NCI-H2227 treated with DMSO at 0.1 percent for 48 hours (cell line): Measurements from ENCODE around the gene CD247.

Experiments
- DNase-seq: peaks from one replicate; lab custom pipeline; 2025; lab: John Stamatoyannopoulos, UW

Gene CD247

DNA sequence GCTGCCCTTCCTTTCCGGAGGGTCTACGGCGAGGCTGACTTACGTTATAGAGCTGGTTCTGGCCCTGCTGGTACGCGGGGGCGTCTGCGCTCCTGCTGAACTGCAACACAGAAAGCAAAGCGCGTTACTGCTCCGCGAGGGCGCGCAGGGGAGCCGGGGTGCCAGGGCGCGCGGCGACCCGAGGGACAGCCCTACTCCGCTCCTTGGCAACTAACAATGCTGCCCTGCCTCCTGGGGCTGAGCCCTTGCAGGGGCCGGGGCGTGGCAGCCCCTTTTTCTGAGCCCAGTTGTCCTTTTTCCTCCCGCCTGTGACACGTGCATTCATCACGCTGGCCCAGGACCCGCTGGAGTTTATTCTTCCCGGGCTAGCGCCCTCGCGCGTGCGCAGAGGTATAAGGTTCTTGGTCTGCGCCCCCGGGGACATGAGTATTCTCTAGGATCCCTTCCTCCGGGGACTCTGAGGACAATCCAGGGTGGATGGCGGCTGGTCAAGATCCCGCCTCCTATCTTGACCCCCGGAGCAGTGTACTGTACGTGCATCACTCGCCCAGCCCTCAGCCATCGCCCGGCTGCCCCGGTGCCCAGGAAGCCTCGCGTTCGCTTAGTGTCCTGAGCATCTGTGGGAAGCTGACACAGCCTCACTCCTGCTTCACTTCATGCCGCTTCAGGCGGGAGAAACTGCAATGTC lies 78.9 kb downstream of the CD247 start:
- DNase-seq: no peak

DNA sequence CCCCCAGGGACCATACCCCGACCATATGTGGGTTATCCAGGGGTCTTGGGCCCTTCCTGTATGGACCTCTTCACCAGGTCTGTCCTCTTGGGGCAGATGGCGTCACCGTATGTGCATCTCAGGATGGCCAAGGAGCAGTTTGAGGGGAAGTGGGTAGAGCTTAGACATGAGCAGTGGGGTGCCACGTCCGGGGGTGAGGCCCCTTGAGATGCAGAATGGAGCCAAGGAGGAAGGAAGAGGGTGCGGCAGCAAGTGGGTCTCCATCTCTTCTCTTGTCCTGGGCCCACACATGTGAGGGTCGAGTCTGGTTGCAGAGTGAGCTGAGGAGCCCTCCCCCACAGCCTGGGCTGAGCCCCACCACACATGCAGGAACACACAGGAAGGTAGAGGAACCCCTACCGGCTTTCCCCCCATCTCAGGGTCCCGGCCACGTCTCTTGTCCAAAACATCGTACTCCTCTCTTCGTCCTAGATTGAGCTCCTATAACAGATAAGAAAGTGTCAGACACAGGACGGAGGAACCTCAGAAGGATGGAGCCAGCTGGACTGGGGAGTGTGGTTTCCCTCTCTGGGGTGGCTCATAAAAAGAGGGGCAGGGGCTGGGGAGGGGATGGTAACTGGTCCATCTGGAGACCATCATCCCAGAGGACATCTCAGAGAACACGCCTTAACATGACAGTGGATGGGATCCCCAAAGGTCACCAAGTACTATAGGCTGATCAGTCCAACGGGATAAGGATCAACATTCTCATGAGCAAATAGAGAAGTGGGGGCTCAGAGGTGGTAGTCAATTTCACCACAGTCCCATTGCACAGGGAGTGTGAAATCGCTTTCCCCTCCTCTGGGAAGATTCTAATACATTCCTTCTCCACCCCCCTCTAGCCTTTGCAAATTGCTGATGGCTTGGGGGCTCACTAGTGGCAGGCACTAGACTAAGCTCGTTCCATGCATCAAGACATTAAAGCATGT lies 79.9 kb downstream of the CD247 start:
- DNase-seq: no peak

DNA sequence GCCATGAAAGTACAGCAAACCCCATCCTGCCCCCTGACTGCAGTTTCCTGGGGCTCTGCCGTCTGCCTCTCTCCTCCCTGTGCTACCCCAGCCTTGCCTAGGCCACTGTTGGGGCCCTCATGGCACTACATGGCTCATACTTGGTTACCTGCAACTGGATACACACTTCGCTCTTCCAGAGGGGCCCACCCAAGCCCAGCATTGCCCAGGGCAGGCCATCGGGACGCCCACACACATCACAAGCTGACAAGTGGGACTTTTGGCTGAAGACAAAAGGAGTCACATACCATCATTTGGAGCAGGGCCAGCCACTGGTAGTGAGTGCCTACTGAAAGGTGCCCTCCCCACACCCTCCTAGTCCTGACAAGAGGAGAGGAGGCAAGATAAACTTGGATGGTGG lies 82.8 kb downstream of the CD247 start:
- DNase-seq: no peak

DNA sequence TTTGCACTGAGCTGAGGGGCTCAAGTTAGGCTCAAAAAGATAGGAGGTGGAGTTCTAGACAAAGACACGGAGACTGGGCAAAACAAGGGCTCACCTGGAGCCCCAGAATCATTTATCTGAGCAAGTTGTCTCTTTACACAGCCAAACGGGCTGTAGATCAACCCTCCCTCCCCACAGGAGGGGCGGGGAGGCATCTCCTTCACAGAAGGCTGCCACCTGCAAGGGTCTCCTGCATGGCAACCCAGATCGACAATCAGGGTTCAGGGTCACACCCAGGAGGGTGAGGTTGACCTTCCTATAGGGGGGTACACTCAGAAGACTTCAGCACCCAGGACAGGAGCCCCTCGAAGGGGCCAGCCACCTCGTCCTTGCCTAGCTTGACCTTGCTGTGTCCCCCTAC lies 84.0 kb downstream of the CD247 start:
- no peak for DNase-seq

DNA sequence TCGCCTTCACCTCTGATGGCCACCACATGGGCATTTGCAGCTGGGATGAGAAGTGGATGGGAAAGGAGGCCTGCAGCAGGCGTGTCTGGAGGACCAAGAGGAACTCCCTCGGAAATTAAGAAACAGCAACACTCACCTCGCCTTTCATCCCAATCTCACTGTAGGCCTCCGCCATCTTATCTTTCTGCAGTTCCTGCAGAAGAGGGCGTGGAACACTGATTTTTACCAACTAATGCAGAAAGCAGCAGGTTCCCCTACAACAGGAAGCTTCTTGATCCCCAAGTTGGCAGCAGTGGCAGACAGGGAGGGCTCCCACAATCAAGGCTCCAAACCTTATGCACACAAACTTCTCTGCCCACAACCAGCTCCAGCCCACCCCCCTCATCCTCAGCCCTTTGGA lies 84.4 kb downstream of the CD247 start:
- DNase-seq: no peak

DNA sequence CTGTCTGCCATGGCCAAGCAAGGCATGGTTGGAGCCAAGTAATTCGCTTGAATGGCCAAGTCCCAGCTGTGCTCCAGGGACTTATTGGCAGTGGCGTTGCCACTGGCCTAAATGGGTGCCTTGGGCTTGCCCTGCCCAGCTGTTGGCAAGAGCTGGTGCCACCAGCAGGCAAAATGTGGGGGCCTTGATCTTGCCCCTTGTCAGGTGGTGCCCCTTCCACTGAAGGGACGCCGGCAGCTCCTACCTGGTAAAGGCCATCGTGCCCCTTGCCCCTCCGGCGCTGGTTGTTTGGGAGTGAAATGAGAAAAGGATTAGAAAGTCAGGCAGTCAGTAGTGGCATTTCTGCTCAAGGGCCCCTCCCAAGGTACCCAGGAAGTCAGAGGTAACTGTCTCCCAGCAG lies 85.5 kb downstream of the CD247 start:
- DNase-seq: no peak

DNA sequence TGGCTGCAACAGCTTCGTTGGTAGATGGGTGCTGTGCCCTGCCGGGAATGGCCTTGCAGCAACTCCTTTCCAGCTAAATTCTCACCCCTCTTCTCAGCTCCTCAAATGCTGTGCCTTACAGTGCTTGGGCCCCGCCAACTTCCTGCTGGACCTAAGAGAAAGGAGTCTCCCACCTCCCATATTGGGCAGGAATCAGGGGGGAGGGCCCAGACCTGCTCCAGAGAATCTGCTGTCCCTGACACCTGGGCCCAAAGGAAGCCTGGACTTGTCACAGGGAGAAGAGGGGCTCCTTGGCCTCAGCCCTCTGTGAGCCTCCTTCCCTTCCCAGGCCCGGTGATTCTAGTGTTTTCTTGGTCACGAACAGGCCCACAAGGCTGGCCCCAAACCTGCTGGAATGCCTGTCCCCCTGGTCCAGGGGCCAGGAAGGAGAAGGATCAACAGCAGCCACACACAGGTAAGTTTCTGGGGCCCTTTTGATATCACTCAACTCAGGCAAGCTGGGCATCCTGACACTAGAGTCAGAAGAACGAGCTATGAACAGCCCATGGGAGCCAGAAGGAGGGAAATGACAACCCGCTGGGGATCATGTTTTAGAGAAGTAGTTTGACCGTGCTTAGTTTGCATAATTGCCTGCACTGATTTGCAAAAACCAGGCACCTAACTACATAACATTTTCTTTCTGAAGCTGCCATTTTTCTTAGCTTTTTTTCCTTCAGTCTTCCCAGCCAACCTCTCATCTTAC lies 86.2 kb downstream of the CD247 start:
- no peak for DNase-seq

DNA sequence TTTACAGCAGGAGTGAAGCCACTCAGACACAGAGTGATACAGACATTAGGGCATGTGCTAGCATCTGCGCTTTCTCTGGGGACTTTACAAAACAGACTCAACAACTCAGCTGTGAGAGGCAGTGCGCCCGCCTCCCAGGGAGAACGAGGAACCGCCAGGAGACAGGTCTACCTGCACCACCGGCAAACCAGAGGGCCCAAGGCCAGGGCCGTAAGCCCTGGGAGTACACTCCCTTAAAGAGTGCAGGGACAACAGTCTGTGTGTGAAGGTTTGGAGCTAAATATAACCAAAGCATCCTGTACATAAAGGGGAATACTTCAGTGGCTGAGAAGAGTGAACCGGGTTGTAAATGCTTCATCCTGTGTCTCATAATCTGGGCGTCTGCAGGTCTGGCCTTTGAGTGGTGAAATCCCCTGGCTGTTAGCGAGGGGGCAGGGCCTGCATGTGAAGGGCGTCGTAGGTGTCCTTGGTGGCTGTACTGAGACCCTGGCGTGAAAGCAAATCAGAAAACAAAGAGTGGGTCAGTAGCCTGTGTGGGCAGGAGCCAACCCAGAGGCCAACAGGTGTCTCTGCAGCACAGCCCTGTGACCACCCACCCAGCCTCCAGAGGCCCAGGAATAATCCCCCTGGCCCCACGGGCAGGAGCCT lies 86.9 kb downstream of the CD247 start:
- DNase-seq: no peak

DNA sequence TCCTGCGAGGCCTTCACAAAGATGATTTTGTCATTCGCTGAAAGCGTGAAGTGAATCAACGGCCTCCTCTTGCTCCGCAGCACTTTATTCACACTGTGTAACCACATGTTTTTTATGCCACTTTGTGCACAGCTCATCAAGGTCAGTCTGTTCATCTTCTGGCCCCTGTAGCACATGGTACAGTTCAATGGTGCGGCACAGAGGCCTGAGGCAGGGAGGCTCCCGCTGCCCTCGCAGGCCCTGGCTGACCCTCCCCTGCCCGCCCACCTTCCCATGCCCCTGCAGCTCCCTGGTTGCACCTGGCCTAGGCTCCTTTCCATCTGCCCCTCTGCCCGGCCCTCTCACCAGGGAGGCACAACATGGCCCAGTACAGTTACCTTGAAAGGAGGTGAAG lies 87.5 kb downstream of the CD247 start:
- no peak for DNase-seq

DNA sequence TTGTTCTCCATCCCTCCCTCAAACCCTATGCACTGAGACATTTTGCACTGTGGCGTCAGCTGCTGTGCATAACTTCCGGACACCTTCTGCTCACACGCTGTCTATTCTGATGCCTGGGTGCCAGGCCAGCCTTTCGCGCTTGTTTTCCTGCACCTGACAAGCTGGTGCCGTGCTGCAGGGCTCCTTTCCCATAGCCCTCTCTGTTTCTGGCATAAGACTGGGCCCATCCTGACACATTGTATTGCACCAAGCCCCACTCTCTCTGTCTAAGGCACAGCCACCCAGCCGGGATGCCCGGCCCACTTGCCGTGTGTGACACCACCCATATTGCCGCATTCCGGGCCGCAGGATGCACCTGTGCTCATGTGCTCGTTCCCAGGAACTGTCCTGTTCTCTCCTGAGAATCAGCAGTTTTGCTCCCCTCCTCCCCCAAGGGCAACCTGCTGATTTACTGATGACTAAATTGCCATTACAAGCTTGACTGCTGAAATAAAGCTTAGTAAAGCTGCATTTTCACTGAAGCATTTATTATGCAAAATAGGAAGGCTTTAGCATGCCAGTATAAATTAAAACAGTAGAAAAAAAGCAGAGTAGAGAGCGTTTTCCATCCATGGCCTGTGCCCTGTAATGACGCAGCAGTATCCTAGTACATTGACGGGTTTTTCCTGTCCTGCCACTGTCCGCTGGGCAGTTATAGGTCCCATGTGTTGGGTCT lies 88.0 kb downstream of the CD247 start:
- no peak for DNase-seq

DNA sequence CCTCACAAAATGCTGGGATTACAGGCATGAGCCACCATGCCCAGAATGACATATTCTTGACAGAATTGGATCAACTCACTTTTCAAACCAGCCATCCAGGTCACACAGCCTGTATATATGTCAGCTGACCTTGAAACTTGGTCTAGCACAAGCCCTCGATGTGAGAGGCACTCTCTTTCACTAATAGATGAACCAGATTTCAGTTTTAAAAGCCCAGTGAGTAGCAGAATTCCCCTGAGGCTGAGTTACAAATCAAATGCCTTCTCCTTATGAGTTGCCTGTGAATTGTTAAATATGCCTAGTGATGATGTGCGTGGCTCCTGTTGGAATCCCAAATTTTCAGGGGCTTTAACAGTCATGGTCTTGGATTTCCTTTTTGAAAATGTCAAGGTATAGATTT lies 88.7 kb downstream of the CD247 start:
- no peak for DNase-seq

DNA sequence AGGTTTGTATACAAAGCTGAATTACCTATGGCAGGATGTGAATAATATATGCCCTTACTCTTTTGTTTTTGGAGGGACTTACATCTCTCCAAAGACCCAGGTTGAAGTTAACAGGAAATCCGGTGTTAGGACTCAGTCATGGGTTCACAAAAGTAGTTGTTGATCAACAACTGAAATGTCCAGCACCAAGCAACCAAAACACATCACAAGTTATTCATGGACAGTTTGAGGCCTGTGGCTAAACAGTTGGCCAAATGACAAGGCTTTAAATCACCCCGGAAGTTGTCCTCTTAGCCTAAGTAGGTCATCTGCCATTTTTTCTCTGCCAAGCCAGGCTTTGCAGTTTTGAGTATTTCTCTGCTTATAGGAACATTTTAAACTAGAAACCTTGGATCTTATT lies 89.9 kb downstream of the CD247 start:
- no peak for DNase-seq

DNA sequence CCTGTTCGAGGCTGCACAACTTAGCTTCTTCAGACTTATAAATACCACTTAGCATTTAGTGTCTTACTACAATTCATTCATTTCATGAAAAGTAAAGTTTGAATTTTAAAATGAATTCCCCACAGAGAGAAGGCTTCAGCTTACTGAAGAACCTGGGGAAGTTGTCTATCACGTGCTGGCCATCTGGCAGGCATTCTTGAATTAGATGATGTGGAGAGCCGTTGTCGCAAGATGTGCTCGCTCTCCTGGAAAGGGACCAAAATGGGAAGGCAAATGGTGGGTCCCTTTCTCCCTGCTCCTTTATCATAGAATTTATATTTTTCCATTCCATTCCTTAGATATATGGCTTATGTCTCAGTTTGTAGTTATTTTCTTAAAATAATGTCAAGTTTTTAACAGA lies 90.5 kb downstream of the CD247 start:
- DNase-seq: no peak

DNA sequence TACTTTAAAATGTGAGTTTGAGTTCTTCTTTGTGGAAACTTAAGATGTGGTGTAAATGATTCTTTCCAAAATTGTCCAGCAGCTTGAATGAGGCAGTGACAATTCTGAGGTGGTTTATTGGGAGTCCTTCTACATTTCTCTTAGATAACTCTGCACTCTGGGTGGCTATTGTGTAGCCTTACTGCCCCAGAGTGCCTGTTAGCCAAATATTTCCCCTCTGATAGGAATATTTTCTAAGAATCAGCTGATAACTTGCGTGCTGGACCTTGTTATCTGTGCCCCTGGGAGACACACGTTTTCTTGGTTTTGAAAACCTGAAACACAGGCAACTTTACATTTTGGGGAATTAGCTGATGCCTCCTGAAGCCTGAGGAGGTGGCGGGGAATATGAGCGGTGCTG lies 91.6 kb downstream of the CD247 start:
- no peak for DNase-seq

DNA sequence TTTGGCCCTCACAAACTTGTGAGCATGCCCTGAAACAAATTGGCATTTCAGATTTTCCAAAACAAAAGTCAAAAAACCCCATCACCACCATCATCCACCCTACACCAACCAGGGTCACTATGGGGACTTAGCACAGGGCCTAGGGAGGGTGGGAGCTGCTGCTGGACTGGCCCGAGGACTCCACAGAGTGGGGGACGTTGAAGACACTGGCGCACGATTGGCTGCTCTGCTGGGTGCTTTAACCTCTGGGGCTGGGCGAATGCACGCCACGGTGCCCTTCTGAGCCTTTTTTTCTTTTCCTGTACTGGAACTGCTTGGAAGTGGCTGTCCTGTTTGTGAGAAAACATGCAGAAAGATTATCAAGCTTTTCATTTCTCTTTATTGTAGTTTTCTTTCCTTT lies 92.8 kb downstream of the CD247 start:
- no peak for DNase-seq

DNA sequence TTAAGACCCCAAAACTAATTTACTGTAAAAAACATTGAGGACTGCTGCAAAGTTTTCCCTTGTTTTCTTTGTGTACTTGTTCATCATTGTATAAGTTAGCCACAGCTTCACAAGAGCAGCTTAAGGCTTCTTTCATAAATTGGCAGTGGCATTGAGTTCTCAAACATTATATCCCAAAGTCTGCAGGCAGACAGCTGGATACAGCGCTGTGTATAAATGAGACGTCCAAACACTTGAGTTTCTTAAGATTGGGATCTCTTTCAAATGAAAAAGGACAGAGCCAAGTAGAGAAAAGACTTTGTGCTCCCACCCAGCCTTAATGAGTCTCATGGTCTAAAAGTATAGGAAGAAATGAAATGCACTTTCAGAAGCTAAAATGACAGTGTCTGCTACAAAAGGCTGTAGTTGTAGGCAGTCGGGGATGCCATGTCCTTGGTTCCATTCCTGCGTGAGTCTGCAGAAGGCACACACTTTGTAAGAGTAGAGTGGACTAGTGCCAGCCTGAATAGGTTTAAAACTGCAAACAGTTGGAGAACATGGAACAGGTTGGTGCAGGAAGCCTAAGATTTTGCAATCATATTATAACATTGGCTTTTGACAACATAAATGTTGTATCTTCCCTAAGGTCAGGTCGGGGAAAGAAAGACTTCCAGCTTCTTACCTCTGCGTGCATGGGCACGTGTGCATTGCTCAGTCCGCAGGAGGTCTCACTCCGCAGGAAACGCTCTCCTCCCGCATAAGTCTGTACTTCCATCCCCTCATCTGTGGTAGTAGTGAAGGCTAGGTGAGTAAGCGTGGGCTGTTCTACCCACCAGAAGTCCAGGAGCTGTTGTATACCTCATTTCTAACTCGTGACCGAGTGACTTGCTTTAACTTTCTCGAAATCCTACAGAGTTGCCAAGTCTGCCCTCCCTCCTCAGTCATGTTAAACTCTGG lies 94.4 kb downstream of the CD247 start:
- no peak for DNase-seq

DNA sequence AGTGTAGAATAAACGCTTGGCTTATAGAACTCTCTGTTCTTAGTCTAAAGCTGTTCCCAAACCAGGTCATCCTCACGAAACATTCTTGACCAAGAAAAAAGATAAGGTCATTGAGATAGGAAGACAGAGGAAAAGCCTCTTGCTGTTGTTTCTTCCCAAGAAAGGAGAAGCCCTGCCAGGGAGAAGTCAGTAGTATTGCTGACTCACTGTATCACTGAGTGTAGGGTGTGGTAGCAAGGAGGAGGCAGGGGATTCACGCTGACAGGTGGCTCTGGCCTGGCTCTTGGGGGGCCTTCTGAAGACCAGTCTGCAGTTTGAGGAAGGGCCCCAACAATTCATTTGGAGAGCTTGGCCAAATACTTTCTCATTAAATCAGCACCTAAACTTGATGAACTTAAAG lies 97.8 kb downstream of the CD247 start:
- DNase-seq: no peak

DNA sequence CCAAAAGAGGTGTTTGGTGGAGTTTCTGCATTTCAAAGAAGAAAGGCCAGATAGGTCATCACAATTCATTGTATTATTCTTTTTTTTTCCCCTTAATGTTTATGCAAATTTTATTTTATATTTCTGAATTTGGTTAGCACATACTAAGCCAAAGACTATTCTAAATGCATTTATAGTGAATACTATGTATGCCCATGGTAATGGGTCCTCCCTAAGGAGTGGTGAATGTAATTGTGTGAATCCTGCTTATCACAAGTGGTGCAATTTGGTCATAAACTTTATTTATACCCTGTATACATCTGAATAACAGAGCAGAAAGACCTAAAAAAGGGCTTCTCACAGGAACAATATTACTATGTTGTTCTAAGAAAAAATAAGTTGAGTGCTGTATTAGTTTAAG lies 99.1 kb downstream of the CD247 start:
- no peak for DNase-seq

DNA sequence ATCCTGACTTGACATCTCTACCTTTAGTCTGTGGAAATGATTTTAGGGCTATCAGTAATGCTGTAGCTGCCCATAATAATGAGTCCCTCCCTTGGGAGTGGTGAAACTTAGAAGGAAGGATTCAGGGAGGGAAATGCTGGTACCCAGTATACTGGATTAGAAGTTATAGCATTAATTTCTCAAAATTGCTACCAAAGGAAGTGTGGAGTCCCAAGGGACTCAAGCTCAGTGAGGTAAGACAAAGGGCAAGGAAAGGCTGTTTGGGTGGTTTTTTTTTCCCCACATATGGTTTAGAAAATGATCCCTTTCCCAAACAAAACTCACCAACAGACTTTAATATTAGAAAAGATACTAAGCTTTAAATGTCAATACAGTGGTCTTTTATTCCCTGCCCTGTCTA lies 99.9 kb downstream of the CD247 start:
- DNase-seq: no peak

DNA sequence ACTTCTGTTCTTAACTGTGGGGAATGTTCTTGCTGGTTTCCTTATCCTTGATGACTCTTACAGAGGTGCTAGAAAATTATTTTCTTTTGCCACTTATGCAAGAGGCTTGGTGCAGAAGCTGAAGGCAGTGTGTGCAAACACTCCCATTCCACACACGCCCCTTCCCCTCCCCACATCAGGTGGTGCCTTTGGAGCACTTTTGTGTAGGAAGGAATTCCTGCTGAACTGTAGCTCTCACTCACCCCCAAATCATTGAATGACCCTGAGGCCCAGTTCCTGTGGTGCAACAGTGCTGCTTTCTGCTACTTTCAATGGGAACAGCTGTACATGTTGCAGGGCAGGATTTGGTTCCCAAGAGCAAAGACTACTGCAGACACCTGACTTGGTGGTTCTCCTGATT lies 101.8 kb downstream of the CD247 start:
- no peak for DNase-seq

DNA sequence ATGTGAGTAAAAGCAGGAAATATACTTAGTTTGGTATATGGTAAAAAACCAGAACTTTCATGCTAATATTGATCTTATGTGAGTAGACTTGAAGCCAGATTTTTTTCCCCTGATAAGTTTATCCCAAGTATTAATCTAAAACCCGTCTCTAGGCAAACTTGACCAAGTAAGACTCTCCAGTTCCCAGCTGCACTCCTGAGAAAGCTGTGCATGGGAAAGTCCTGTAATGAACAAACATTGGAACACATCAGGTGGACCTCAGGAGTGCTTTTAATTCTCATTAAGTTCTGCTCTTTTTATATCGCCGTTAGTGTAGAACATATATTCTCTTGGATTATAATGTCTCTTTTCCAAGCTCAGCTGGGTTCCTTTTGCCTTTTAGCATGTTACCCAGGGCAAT lies 105.0 kb downstream of the CD247 start:
- DNase-seq: no peak
